HL-60 (cell line): Measurements from ENCODE around the gene MYO1B.

Experiments
- DNase-seq, 2 experiments: peaks; one replicate each; pipeline ENCODE4 v3.0.0-alpha.2; 2010 to 2020; ENCODE audit warnings: low read depth in 1 of 2, low spot score in 1 of 2
- H3K27ac ChIP-seq: fragments of 250-450 bp; sonication (Bioruptor Pico); replicated peaks from 2 replicates; pipeline ENCODE4 v1.5.1; 2020; ENCODE audit warnings: mild to moderate bottlenecking, moderate library complexity
- H3K27me3 ChIP-seq: fragments of 250-450 bp; sonication (Bioruptor Pico); 2 replicates; pipeline ENCODE4 v1.5.1; 2021; ENCODE audit warnings: mild to moderate bottlenecking, moderate library complexity; ENCODE audit not compliant: insufficient read depth, poor library complexity, severe bottlenecking
- H3K4me3 ChIP-seq: replicated peaks from 2 replicates; pipeline ENCODE4 v1.5.1; 2011; ENCODE audit warnings: mild to moderate bottlenecking, control low read depth, low read length; ENCODE audit not compliant: insufficient read depth
- GABPA ChIP-seq: IDR thresholded peaks from 2 replicates; pipeline ENCODE4 v1.6.1; 2012; ENCODE audit warnings: low read depth
- POLR2AphosphoS5 ChIP-seq: IDR thresholded peaks from 2 replicates; pipeline ENCODE4 v1.6.1; 2012; ENCODE audit warnings: low read depth
- REST ChIP-seq: IDR thresholded peaks from 2 replicates; pipeline ENCODE4 v1.6.1; 2012; ENCODE audit warnings: low read depth; ENCODE audit not compliant: insufficient replicate concordance
- SPI1 ChIP-seq: IDR thresholded peaks from 2 replicates; pipeline ENCODE4 v1.6.1; 2012; ENCODE audit warnings: low read depth, mild to moderate bottlenecking, borderline replicate concordance
- TF ChIP-seq, protein P1 (sequence below): IDR thresholded peaks from one replicate; pipeline ENCODE4 v1.5.1; 2011; ENCODE audit warnings: low read length, control low read depth, inconsistent platforms; ENCODE audit not compliant: insufficient read depth

MYO1B gene

GRCh38 chr2:191243154-191243553, 2.0 kb upstream of the MYO1B start:
- Histone ChIP-seq H3K4me3 (no peak overlapping the region), H3K27ac (no peak overlapping the region), H3K27me3 (peaks cover 33% of the 10 kb centered on the region)
- TF ChIP-seq POLR2AphosphoS5 (no peak), REST (no peak), SPI1 (peak; percentile 35; the same call in 1 of the 2 replicates)
- no peak for DNase-seq

DNA sequence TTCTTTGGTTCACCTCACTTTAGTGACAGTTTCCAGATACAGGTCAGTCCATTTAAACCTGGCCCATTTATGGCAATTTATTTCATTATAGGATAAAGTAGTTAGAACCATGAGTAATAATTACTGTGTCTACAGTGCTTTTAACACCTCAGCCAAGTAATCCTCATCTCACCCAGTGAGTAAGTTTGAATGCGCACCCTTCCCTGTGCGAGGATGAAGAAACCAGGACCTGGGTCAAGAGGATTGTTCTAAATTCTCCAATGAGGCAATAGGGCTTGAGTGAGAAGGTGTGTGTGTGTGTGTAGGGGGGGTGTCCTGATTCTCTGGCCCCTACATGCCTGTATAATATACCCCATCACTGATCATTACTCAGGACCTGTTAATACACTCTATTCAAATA, 854 bp upstream of the MYO1B start:
- H3K27ac ChIP-seq, result no peak overlapping the region
- H3K4me3 ChIP-seq, result no peak overlapping the region
- DNase-seq, result no peak
- no peak for TF ChIP-seq POLR2AphosphoS5
- no peak for TF ChIP-seq SPI1
- TF ChIP-seq REST, result no peak
- no peak for TF ChIP-seq GABPA
- TF ChIP-seq, protein P1, sequence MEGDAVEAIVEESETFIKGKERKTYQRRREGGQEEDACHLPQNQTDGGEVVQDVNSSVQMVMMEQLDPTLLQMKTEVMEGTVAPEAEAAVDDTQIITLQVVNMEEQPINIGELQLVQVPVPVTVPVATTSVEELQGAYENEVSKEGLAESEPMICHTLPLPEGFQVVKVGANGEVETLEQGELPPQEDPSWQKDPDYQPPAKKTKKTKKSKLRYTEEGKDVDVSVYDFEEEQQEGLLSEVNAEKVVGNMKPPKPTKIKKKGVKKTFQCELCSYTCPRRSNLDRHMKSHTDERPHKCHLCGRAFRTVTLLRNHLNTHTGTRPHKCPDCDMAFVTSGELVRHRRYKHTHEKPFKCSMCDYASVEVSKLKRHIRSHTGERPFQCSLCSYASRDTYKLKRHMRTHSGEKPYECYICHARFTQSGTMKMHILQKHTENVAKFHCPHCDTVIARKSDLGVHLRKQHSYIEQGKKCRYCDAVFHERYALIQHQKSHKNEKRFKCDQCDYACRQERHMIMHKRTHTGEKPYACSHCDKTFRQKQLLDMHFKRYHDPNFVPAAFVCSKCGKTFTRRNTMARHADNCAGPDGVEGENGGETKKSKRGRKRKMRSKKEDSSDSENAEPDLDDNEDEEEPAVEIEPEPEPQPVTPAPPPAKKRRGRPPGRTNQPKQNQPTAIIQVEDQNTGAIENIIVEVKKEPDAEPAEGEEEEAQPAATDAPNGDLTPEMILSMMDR, result no peak
- H3K27me3 ChIP-seq, result peaks cover 33% of the 10 kb centered on the region

GRCh38 chr2:191245869-191246531, 796 bp downstream of the MYO1B start:
- no peak for DNase-seq
- TF ChIP-seq POLR2AphosphoS5 (no peak), GABPA (no peak), SPI1 (no peak), REST (no peak)
- TF ChIP-seq, protein P1, result no peak
- peak overlapping the region; percentile 26 for H3K4me3 ChIP-seq

More at GRCh38 chr2:191245869-191246531, 796 bp downstream of the MYO1B start:
- H3K27me3 ChIP-seq, result peaks cover 33% of the 10 kb centered on the region
- no peak overlapping the region for H3K27ac ChIP-seq
